HG02678 (cell line): ENCODE measurements around the gene RMDN3.
A peak's percentile ranks its signal among the peaks of the same experiment; 100 is the strongest.

Source experiments
- ATAC-seq: cut with Tn5 transposase; IDR thresholded peaks from one replicate; pipeline ENCODE4 v1.9.1; 2021; ENCODE audit warnings: mild to moderate bottlenecking, moderate library complexity; ENCODE audit not compliant: unreplicated experiment

Gene RMDN3

DNA sequence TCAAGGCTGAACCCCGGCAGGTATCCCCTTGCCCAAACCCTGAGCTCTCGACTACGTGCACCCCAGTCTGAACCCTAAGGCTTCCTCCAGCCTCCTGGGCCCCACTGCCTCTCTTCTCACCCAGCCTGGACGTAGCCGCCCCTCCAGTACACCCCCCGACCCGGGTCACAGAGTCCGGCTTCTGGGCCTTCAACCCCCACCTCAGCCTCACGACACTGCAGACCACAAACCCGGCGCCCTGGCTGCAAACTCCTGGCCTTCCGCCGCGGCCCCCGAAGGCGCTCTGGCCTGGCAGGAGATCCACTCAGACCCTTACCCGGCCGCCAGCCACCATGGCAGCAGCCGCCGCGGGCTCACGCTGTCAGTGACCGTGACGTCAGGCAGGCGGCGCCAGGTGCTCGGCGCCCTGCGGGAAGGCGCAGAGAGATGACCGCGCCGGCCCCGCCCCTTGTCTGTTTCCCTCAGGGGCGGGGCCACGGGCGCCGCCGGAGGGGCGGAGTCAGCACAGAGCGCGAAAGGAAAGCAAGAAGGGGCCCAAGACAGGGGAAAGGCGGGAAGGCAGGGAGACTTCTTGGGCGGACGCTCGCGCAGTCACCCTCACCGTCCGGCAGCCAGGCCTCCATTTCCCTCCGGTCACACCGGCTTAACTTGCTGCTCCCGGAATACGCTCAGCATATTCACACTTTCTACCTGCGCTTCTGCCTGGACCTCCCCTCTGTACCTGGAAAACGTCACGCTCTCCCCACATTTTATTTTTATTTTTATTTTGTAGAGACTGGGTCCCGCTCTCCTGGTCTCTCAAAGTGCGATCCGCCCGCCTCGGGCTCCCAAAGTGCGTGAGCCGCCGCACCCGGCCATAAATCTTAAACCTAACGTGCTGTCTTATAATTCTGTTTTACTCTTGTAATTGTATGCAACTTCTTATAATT is at the start of gene RMDN3:
RMDN3 (minus strand) TSS at position 372 of the 929 bp plus-strand sequence. CDS start 471 bp downstream, outside the sequence.
- peak; percentile 87 for ATAC-seq

DNA sequence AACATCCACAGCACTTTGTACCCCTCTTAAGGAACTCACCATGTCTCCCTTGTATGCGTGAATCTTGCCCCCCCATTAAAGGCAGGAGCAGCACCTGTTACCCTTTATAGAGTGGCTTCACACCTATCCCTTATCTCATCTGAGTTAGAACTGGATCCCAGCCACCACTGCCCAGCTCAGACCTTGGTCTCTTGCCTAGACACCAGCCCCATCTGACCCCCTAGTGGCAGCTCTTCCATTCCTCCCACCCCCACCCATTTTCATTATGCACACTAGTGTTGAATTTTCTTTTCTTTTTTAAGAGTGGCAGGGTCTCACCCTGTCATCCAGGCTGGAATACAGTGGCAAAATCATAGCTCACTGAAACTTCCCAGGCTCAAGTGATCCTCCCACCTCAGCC is 48.6 kb upstream of the RMDN3 start:
- ATAC-seq, result no peak

DNA sequence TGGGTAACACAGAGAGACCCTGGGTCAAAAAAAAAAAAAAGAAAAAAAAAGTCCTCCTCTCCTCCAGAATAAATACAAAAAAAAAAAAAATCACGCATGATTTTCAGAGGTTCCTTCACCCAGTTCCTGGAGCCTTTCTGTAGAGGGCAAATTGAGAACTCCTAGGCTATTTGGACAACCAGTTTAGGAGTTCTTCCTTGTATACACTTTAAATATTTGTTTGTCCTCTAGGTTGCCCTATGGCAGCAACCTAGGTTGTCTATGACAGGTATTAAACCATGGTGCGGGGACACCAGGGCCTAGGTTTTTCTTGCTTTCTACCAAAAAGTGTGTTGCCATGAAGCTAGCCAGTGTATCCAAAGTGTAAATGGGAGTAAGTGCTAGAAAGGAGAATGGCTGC is 48.0 kb upstream of the RMDN3 start:
- no peak for ATAC-seq

DNA sequence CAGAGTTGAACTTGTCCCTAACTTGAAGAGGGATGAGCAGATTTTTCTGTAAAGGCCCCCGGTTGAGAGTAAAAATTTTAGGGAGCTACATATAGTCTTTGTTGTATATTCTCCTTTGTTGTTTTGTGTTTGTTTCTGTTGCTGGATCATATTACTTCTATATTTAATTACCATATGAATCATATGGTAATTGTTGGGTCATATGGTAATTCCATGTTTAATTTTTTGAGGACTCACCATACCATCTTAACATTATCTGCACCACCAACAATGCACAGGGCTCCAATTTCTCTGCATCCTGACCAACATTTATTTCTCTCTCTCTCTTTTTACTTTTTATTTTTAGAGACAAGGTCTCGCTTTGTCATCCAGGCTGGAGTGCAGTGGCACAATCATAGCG is 44.5 kb upstream of the RMDN3 start:
- ATAC-seq, result no peak

- ATAC-seq, result no peak
These were observed 41.5 kb upstream of the RMDN3 start for GRCh38 chr15:40796512-40796911.

- no peak for ATAC-seq
These were observed 41.0 kb upstream of the RMDN3 start for GRCh38 chr15:40796041-40796440.

DNA sequence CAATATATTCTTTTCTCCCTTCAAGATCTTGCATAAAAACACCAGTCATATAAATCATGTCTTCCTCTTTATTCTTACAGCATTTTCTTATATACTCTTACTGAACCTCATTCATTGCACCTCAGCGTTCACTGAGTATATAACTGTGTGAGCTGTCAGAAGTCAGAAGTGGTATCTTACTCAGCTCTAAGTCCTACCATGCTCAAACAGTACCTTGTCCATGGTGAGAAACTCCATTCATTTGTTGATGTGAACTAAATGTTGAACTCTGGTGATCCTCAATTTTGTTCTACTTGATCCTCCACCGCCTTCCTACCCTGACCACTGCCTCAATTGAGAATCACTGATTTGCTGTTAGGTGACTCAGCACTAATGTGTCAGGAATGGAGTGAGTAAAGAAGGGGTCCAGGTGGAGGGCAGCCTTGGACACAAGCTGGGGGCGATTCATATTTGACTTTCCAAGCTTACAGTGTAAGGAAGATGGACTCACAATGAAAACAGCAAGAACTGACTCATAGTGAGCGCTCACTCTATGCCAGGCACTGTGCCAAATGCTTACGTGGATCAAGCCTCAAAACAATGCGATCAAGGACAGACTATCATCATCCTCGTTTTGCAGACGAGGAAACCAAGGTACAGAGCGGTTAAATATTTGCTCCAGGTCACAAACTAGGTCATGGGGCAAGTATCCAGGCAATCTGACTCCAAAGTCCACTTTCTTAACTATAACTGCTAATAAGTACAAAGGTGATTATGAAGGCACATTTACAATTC is 38.3 kb upstream of the RMDN3 start:
- ATAC-seq, result no peak

DNA sequence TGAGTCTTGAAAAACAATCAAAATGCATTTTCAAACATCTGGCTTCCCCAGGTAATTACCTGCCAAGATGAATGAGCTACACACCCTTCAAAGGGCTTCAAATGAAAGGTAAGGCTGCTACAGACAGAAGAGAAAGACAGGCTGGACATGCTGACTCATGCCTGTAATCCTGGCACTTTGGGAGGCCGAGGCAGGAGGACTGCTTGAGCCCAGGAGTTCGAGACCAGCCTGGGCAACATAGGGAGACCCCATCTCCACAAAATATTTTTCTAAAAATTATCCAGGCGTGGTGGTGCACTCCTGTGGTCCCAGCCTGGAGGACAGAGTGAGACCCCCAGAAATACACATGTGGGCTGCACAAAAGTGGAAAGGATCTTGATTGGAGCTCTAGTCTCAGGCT is 37.3 kb upstream of the RMDN3 start:
- no peak for ATAC-seq

DNA sequence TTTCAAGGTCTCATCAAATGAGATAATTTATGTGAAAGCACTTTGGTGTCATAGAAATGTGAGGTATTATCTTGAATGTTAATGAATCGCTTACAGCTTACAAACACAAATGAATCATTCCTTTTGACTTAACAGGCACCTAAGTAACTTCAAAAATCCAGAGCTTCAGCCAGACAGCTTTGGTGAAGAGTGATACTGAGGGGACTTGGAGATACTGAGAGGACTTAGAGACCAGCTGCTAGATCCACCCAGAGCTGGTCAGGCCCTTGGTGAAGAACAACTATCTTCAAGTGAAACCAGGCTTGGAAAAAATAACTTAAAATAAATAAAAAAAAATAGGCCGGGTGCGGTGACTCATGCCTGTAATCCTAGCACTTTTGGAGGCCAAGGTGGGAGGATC is 35.7 kb upstream of the RMDN3 start:
- no peak for ATAC-seq

- no peak for ATAC-seq
These were observed 34.9 kb upstream of the RMDN3 start for GRCh38 chr15:40789999-40790398.

DNA sequence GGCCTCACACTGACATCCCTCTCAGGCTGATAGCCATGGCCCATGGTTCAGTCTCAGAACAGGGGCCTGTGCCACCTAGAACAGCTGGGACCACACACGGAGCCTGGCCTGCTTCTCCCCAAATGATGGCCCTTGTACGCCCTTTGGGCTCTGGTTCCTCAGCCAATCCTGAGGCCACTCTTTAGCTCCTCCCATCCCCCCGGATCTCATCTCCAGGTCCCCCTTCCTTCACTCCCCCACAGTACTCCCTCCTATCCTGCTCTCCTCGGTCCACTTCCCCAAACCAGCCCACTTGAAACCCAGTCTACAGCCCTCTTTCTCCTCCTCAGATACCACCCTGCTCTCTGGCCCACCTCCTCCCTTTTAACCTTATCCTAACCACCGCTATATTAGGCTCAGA is 34.1 kb upstream of the RMDN3 start:
- ATAC-seq, result no peak

DNA sequence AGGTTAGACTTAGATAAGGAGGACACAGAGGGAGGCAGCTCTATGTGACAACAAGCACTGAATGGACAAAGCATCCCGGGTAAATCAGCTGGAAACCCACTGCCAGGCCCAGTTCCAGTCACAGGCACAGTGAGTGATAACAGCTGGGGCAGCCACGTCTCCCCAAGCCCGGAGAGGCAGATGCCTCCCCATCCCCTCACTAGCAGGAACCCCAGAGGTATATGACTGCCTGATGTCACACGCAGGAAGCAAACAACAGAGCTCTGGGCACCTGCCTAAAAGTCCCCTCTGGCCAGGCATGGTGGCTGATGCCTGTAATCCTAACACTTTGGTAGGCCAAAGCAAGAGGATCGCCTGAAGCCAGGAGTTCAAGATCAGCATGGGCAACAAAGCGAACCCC is 32.9 kb upstream of the RMDN3 start:
- no peak for ATAC-seq

DNA sequence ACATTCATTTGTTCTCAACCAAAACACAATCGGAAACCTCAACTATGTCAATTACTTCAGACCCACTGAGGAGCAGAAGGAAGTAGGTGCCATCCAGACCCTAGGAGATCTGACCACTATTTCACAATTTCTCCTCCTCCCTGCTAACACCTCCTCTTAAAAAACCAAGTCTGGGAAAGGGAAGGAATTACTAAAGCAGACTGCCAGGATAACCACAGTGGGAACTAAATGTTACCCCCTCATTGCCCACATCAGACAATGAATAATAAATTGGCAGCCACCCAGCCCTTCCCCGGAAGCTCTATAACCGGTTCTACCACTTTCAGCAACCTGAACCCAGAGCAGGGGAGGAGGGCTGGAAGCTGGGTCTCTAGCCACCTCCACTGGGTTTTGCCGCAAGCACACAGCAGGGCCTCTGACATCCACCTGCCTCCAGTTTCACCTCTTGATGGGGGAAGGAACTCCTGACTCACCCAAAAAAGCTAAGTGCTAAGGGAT is 32.3 kb upstream of the RMDN3 start:
- ATAC-seq, result no peak

DNA sequence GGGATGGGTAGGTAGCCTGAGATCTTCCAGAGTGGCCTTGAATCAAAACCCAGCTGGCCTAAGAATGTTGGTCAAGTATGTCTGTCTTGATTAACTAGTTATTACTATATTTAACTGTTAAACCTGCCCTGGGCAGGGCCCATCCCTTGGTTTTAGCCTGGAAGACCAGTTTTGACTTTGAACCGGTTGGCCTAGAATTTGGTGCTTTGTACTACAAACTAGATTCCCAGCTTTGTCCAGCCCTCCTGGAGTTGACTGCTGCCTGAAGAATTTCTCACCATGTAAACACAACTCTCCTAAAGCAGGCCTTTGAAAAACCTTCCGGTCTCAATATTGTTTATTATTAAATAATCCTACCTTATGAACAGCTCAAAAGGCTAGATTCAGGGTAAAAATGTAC is 30.8 kb upstream of the RMDN3 start:
- no peak for ATAC-seq

DNA sequence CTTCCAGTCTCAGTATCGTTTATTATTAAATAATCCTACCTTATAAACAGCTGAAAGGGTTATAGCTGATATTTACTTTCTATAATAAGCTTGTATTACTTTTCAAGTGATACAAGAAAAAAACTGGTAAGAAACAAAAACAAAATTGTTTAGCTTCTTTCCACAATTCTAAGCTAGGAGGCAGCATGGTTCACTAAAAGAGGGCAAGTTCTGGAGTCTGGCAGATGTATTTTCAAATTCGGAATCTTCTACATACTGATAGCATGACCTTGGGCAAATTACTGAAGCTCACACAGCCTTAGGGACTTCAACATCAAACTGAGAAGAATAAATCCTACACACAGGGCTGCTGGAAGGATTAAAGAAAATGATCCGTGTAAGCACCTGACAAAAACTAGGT is 30.1 kb upstream of the RMDN3 start:
- ATAC-seq, result no peak

DNA sequence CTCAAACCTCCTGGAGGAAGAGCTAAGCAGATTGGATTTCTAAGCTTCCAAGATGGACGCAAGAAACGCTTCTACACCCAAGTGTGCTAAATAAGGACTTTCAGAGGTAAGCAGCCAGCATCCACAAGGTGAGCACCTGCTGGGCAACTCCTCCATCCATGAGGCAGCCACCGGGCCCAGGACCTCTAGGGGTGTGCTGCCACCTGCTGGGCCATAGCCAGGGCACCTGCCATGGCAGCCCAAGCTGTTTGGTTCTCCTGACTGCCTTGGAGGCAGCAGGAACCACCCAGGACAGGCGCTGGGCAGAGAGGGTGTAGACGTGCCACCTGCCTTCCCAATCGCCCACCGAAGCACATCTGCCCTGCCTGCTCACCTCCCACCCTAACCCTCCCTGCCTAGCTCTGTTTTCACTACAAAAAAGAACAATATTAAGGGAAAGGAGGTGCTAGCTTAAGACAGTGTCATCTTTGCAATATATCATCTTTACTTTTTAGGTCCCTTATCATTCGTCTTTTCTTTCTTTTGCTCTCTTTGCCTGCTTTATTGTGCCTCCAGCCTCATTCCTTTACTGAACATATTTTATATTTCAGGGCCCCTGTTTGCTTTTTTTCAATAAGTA is 27.7 kb upstream of the RMDN3 start:
- ATAC-seq, result peak; percentile 75

DNA sequence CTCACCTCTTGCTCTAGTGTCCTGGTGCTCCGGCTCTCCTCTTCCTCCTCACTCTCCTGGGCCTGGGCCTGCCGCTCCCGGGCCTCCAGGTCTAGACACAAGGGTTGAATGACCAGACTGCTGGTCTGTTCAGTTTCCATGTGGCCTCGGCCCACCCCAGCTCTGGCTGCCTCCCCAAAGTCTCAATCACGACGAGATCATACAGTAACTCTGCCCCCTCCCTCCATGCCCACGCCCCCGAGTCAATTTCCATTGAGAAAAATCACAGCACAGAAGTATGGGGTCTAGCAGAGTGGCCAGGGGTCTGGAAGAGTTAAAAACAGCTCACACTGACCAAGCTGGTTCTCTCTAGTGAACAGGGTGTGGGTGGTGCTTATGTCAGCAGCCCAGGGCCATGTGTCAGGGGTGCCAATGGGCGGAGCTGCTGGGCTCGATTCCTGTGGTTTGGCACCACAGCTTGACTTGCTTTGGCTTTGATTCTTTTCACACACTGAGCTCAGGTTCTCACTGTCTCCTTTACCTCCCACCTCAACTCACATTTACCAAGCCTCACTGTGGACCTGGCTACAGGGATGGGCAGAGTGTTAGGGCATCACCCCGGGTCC is 21.6 kb upstream of the RMDN3 start:
- no peak for ATAC-seq

GRCh38 chr15:40775740-40776536 is 20.9 kb upstream of the RMDN3 start:
- no peak for ATAC-seq

GRCh38 chr15:40775007-40775406 is 20.0 kb upstream of the RMDN3 start:
- no peak for ATAC-seq

- ATAC-seq, result no peak
These were observed 18.8 kb upstream of the RMDN3 start for GRCh38 chr15:40773902-40774301.
